HG03575 (cell line): ENCODE data around the gene KIF16B.

ENCODE experiments used
- ATAC-seq: cut with Tn5 transposase; IDR thresholded peaks from one replicate; pipeline ENCODE4 v1.9.1; 2021; ENCODE audit not compliant: unreplicated experiment, insufficient number of reproducible peaks, low FRiP score; ENCODE audit errors: extremely low read depth

Gene KIF16B, protein sequence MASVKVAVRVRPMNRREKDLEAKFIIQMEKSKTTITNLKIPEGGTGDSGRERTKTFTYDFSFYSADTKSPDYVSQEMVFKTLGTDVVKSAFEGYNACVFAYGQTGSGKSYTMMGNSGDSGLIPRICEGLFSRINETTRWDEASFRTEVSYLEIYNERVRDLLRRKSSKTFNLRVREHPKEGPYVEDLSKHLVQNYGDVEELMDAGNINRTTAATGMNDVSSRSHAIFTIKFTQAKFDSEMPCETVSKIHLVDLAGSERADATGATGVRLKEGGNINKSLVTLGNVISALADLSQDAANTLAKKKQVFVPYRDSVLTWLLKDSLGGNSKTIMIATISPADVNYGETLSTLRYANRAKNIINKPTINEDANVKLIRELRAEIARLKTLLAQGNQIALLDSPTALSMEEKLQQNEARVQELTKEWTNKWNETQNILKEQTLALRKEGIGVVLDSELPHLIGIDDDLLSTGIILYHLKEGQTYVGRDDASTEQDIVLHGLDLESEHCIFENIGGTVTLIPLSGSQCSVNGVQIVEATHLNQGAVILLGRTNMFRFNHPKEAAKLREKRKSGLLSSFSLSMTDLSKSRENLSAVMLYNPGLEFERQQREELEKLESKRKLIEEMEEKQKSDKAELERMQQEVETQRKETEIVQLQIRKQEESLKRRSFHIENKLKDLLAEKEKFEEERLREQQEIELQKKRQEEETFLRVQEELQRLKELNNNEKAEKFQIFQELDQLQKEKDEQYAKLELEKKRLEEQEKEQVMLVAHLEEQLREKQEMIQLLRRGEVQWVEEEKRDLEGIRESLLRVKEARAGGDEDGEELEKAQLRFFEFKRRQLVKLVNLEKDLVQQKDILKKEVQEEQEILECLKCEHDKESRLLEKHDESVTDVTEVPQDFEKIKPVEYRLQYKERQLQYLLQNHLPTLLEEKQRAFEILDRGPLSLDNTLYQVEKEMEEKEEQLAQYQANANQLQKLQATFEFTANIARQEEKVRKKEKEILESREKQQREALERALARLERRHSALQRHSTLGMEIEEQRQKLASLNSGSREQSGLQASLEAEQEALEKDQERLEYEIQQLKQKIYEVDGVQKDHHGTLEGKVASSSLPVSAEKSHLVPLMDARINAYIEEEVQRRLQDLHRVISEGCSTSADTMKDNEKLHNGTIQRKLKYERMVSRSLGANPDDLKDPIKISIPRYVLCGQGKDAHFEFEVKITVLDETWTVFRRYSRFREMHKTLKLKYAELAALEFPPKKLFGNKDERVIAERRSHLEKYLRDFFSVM (N-terminal part only)

GRCh38 chr20:16573001-16573965 lies at the start of gene KIF16B:
TSS of gene KIF16B (minus strand) at chr20:16573448. CDS start at chr20:16573275, 173 bp downstream.
- no peak for ATAC-seq

DNA sequence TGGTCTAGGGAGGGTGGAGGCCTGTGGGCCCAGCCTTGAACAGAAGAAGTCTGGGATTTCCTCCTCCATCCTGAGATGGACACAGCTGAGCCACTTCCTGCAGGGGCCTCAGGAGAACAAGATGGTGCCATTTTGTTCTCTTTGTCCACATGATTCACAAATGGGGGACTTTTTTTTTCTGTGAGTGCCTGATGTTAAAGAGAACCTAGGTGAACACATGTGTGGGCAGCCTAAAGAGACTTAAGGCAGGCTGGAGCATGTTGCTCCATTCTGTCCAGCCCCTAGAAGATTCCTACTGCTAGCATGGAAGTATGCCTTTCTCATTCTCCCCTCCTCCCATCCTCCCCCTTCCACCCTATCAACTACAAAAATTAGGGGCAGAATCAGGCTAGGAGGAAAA lies 49.3 kb upstream of the KIF16B start:
- no peak for ATAC-seq

DNA sequence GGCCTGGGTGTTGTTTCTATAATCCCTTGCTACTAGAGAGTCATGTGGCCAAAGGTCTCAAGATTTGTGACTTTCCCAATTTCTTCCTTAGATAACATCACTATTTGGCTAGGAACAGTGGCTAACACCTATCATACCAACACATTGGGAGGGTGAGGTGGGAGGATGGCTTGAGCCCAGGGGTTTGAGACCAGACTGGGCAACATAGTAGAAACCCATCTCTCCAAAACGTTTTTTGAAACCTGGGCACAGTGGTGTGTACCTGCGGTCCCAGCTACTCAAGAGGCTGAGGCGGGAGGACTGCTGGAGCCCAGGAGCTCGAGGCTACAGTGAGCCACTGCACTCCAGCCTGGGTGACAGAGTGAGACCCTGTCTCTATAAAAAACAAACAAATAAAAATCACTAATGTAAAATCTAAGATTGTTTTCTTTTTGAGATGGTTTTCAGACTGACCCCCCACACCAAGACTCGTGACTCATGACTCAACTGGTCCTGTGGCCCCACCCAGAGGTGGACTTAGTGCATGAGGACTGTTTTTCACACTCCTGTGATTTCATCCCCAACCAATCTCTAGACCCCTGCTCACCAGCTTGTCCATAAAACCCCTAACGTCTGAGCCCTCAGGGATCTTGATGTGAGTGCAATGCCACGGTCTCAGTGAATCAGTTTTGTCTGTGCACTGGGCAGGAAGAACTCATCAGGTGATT lies 48.3 kb upstream of the KIF16B start:
- no peak for ATAC-seq

GRCh38 chr20:16620961-16621360 lies 47.7 kb upstream of the KIF16B start:
- no peak for ATAC-seq

GRCh38 chr20:16619953-16620352 lies 46.7 kb upstream of the KIF16B start:
- no peak for ATAC-seq

GRCh38 chr20:16617056-16617455 lies 43.8 kb upstream of the KIF16B start:
- no peak for ATAC-seq

DNA sequence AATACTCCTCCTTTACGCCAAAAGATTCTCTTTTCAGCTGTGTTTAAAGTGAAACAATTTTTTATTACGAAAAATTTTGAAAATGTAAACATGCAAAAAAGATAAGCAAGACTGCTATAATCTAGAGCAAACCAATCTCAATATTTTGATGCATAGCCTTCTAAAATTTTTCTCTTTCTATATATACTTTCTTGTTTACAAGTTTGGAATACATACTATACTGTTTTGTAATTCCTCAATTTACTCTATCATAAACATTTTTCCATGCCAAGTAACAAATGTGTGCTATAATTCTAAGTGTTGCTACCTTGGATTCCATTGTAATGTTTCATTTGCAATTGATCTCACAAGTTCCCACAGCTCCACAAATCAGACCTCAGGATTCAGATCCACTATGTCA lies 43.1 kb upstream of the KIF16B start:
- ATAC-seq: no peak

GRCh38 chr20:16615199-16615598 lies 42.0 kb upstream of the KIF16B start:
- ATAC-seq: no peak

- no peak for ATAC-seq
Observed at GRCh38 chr20:16613954-16614353, 40.7 kb upstream of the KIF16B start.

- no peak for ATAC-seq
Observed at GRCh38 chr20:16612706-16613105, 39.5 kb upstream of the KIF16B start.

GRCh38 chr20:16611817-16612216 lies 38.6 kb upstream of the KIF16B start:
- no peak for ATAC-seq

GRCh38 chr20:16609066-16609465 lies 35.8 kb upstream of the KIF16B start:
- no peak for ATAC-seq

- ATAC-seq: no peak
Observed at GRCh38 chr20:16608277-16608650, 35.0 kb upstream of the KIF16B start.

GRCh38 chr20:16607364-16608276 lies 34.4 kb upstream of the KIF16B start:
- ATAC-seq: no peak

DNA sequence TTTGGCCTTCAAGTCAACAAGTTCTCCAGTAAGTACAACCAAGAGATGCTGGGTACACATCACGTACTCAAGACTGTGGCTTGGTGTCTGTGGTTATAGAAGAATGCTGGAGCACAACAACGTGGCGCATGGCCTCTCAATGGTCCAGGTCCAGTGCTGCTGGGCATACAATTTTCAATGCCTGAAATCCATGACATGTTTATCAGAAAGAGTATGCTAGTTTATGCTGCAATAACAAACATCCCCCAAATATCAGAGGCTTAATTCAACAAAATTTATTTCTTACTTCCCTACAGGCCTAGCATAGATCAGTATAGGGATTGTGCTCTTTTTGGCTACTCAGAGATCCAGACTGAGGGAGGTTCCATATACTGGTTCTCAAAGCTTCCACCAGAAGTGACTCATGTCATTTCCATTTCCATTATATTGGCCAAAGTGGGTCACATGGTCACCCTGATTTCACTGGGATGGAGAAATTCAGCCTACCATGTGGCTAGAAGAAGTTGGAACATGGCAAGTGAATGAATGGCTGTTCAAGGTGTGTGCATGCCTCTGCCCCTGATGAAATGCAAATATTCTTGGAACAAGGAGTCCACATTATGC lies 33.3 kb upstream of the KIF16B start:
- no peak for ATAC-seq

GRCh38 chr20:16601047-16601446 lies 27.8 kb upstream of the KIF16B start:
- no peak for ATAC-seq
